PFSK-1 (cell line): ENCODE data around the gene SUGP2.

Experiments used
- FOXP2 ChIP-seq: optimal IDR thresholded peaks from 2 replicates; pipeline ENCODE3; 2011; ENCODE audit warnings: borderline replicate concordance, control low read depth, inconsistent platforms; ENCODE audit not compliant: insufficient read depth; ENCODE audit errors: extremely low read length, extremely low read depth
- POLR2AphosphoS5 ChIP-seq: IDR thresholded peaks from 2 replicates; pipeline ENCODE4 v1.6.1; 2012; ENCODE audit warnings: low read depth, mild to moderate bottlenecking, control low read depth, low read length, moderate library complexity
- REST ChIP-seq, 2 experiments: IDR thresholded peaks; 2 replicates each; pipeline versions ENCODE4 v1.6.1 to v1.8.0; 2011 to 2012; ENCODE audit warnings: low read depth in 2 of 2, low read length in 2 of 2, control low read depth in 1 of 2, inconsistent platforms in 1 of 2, mild to moderate bottlenecking in 1 of 2, moderate library complexity in 1 of 2; ENCODE audit not compliant: insufficient read depth in 1 of 2
- SIN3A ChIP-seq: IDR thresholded peaks from 2 replicates; pipeline ENCODE4 v1.6.1; 2012; ENCODE audit warnings: mild to moderate bottlenecking, low read length, moderate library complexity, borderline replicate concordance; ENCODE audit not compliant: insufficient read depth
- TAF1 ChIP-seq: IDR thresholded peaks from 2 replicates; pipeline ENCODE4 v1.6.1; 2012; ENCODE audit warnings: low read length, control low read depth, borderline replicate concordance; ENCODE audit not compliant: insufficient read depth

The SUGP2 gene

GRCh38 chr19:18941628-18942354 lies 91.5 kb downstream of the SUGP2 start:
- TF ChIP-seq REST (IDR thresholded peaks at IDR 0.05; ENCODE audit: insufficient read depth in 1 of 2, low read depth in 2 of 2, low read length in 2 of 2) = no peak
- no peak for TF ChIP-seq POLR2AphosphoS5
- TF ChIP-seq TAF1 = no peak
- TF ChIP-seq FOXP2 = no peak
- no peak for TF ChIP-seq SIN3A
